ENCODE results near the gene DNER. TPM values are rescaled to one million over a fixed set of nuclear protein-coding genes. Genes with fewer than 3 reads are reported as not detected.
"Not testable (repeated sequence)": the region's sequence is repeated elsewhere in the genome, so short reads cannot be mapped to it uniquely, and the experiment has no call there.

DNER gene
- total RNA-seq, 4 donors from 2014 or later = 0.41 to 2.6 (median 1.2) TPM

- ATAC-seq = no peak
- in situ Hi-C loops (cut with MboI; ENCODE audit: low sequenced_read_pairs in 4 of 4) = no loop called here
- H3K4me1 ChIP-seq = no peaks in the 10 kb centered on the region
These were observed 35.4 kb upstream of the DNER start for GRCh38 chr2:229749779-229750178.

DNA sequence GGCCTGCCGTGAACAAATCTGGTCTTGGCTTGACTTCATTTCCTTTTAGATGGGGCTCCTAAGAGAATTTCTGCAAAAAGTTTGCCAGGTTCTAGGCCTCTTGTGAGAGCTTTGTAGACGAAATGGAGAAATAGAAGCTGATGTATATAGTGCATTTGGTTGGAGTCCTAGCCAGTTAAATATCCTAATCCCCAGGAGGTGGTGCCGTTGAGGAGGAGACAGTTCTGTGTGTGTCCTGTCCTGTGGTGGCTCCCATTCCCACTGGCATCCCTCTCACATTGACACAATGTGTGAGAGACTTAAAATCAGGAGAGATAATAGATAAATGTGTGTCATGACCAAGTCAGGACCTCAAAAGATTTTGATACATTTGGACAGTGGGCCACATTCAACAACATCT, 34.6 kb upstream of the DNER start:
- in situ Hi-C loops (cut with MboI; ENCODE audit: low sequenced_read_pairs in 4 of 4) = no loop called here
- Histone ChIP-seq H3K4me3 (no peak overlapping the region), H3K4me1 (no peaks in the 10 kb centered on the region), H3K36me3 (no peaks in the 10 kb centered on the region), H3K27ac (no peak overlapping the region), H3K9me3 (no peaks in the 10 kb centered on the region), H3K27me3 (peaks cover 0 to 3% (median 0%) of the 10 kb centered on the region in 3 donors)
- TF ChIP-seq POLR2A (IDR thresholded peaks at IDR 0.05) (no peak), CTCF (IDR thresholded peaks at IDR 0.05 in 4 of 5, conservative IDR thresholded peaks at IDR 0.05 in 1 of 5) (no peak)
- DNase-seq (no peak), ATAC-seq (no peak)
- intact Hi-C loops (cut with DNase I; ENCODE audit: low total_unique reads) = no loop called here

More at GRCh38 chr2:229749779-229750178, 35.4 kb upstream of the DNER start:
- Histone ChIP-seq H3K36me3 (no peaks in the 10 kb centered on the region), H3K9me3 (no peaks in the 10 kb centered on the region), H3K4me3 (no peak overlapping the region), H3K27me3 (no peaks in the 10 kb centered on the region), H3K27ac (no peak overlapping the region)
- no peak for DNase-seq
- no peak for TF ChIP-seq CTCF (IDR thresholded peaks at IDR 0.05 in 4 of 5, conservative IDR thresholded peaks at IDR 0.05 in 1 of 5)
- no peak for TF ChIP-seq POLR2A (IDR thresholded peaks at IDR 0.05)
- intact Hi-C loops (cut with DNase I; ENCODE audit: low total_unique reads) = no loop called here

GRCh38 chr2:229742691-229743090, 28.3 kb upstream of the DNER start:
- H3K27ac ChIP-seq; H3K9me3 ChIP-seq; H3K4me3 ChIP-seq; H3K36me3 ChIP-seq; intact Hi-C loops (cut with DNase I; ENCODE audit: low total_unique reads); DNase-seq; H3K4me1 ChIP-seq; ATAC-seq; H3K27me3 ChIP-seq; in situ Hi-C loops (cut with MboI; ENCODE audit: low sequenced_read_pairs in 4 of 4): not testable (repeated sequence)

GRCh38 chr2:229740279-229740678, 25.9 kb upstream of the DNER start:
- in situ Hi-C loops (cut with MboI; ENCODE audit: low sequenced_read_pairs in 4 of 4) (no loop called here), intact Hi-C loops (cut with DNase I; ENCODE audit: low total_unique reads) (no loop called here)
- Histone ChIP-seq H3K4me1 (no peaks in the 10 kb centered on the region), H3K27ac (no peak overlapping the region), H3K9me3 (no peaks in the 10 kb centered on the region), H3K27me3 (peaks cover 0 to 3% (median 0%) of the 10 kb centered on the region in 3 donors), H3K36me3 (no peaks in the 10 kb centered on the region), H3K4me3 (no peak overlapping the region)
- TF ChIP-seq CTCF (IDR thresholded peaks at IDR 0.05 in 4 of 5, conservative IDR thresholded peaks at IDR 0.05 in 1 of 5) (no peak), POLR2A (IDR thresholded peaks at IDR 0.05) (no peak)
- no peak for ATAC-seq
- no peak for DNase-seq

DNA sequence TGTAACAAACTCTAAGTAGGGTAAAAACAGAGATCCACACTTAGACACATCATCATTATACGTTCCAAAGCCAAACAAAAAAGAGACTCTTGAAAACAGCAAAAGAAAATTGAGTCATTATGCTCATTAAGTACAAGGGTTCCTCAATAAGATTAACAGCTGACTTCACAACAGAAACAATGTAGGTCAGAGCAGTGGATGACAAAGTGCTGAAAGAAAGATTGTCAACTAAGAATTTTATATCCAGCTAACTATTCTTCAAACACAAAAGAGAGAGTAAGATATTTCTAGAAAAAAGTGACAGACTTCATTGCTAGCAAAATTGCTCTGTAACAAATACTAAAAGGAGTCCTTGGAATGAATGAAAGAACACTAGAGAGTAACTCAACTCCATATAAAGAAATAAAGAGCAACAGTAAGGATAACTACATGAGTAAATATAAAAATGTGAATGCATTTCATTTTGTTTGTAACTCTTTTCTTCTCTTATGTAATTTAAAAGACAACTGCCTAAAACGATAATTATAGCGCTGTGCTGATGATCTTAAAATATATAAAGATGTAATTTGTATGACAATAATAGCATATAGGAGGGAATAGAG, 23.8 kb upstream of the DNER start:
- Histone ChIP-seq H3K27me3 (no peaks in the 10 kb centered on the region), H3K4me3 (no peak overlapping the region), H3K4me1 (no peaks in the 10 kb centered on the region), H3K9me3 (no peaks in the 10 kb centered on the region), H3K27ac (no peak overlapping the region), H3K36me3 (no peaks in the 10 kb centered on the region)
- in situ Hi-C loops (cut with MboI; ENCODE audit: low sequenced_read_pairs in 4 of 4) (no loop called here), intact Hi-C loops (cut with DNase I; ENCODE audit: low total_unique reads) (no loop called here)
- DNase-seq (no peak), ATAC-seq (no peak)
- TF ChIP-seq POLR2A (IDR thresholded peaks at IDR 0.05) (no peak), CTCF (IDR thresholded peaks at IDR 0.05 in 4 of 5, conservative IDR thresholded peaks at IDR 0.05 in 1 of 5) (no peak)

All from gastrocnemius medialis (tissue), 4 donors.